Measurements from ENCODE around the gene MBD4. TPM values are rescaled to one million over a fixed set of nuclear protein-coding genes. Genes with fewer than 3 reads are reported as not detected.

The MBD4 gene
- total and polyA plus RNA-seq, 10 of the 15 experiments (the other 5 are each of a cell fraction or from before 2014, with no cell fraction given) = 17.7 to 59.0 (median 49.0) TPM

- TF ChIP-seq EGR1 (IDR thresholded peaks at IDR 0.05; ENCODE audit: borderline replicate concordance in 1 of 2, low read depth in 2 of 2, low read length in 2 of 2) (peak; percentile 30 to 92), FOXM1 (IDR thresholded peaks at IDR 0.05; ENCODE audit: low read depth, low read length) (no peak), FOS (IDR thresholded peaks at IDR 0.05; ENCODE audit: borderline replicate concordance, extremely low read depth, insufficient read length) (no peak), BRCA1 (IDR thresholded peaks at IDR 0.05; ENCODE audit: low read depth, low read length) (no peak), GATAD2B (conservative IDR thresholded peaks at IDR 0.05; ENCODE audit: low read depth) (peak; percentile 67), YY1 (IDR thresholded peaks at IDR 0.05; ENCODE audit: low read depth, low read length) (peak; percentile 96), HSF1 (IDR thresholded peaks at IDR 0.05; ENCODE audit: low read depth, low read length) (no peak), ATF2 (IDR thresholded peaks at IDR 0.05; ENCODE audit: low read length) (no peak), PKNOX1 (IDR thresholded peaks at IDR 0.05) (peak; percentile 51), HDAC6 (IDR thresholded peaks at IDR 0.05; ENCODE audit: unreplicated experiment) (no peak), SREBF2 (IDR thresholded peaks at IDR 0.05; ENCODE audit: low read length) (no peak; the same call in 1 of the 2 replicates), RUNX3 (IDR thresholded peaks at IDR 0.05; ENCODE audit: low read length) (peak; percentile 34; the same call in 1 of the 2 replicates), SUPT20H (IDR thresholded peaks at IDR 0.05; ENCODE audit: borderline replicate concordance, control insufficient read depth, low read depth, low read length) (no peak), TCF3 (IDR thresholded peaks at IDR 0.05; ENCODE audit: borderline replicate concordance, insufficient read depth, low read depth, low read length) (peak; percentile 49; the same call in 1 of the 2 replicates), ZNF274 (IDR thresholded peaks at IDR 0.05; ENCODE audit: insufficient read depth, insufficient read length) (no peak), ZBTB40 (IDR thresholded peaks at IDR 0.05; ENCODE audit: borderline replicate concordance) (no peak), MLLT1 (IDR thresholded peaks at IDR 0.05) (peak; percentile 88)
These were observed at the start of gene MBD4, which contains the start of gene IFT122 (continued) for GRCh38 chr3:129439817-129440617.

All from GM12878 (cell line).